Endothelial cell of umbilical vein (primary cell): ENCODE data around the gene CD55.

ENCODE experiments used
- CTCF ChIP-seq, 2 donors: IDR thresholded peaks; 1 replicate in 1 of 2; 2 replicates in 1 of 2; pipeline ENCODE4 v1.5.1; 2011; ENCODE audit warnings: low read length in 2 of 2, mild to moderate bottlenecking in 2 of 2, moderate library complexity in 2 of 2, control low read depth in 1 of 2, inconsistent platforms in 1 of 2, low read depth in 1 of 2; ENCODE audit not compliant: insufficient read depth in 1 of 2; ENCODE audit errors: extremely low read depth in 1 of 2
- EZH2 ChIP-seq: IDR thresholded peaks from 2 replicates; pipeline ENCODE4 v1.6.1; 2012; ENCODE audit warnings: borderline replicate concordance, low read depth, mild to moderate bottlenecking, moderate library complexity, low read length, inconsistent platforms; ENCODE audit not compliant: severe bottlenecking
- GATA2 ChIP-seq: IDR thresholded peaks from 2 replicates; pipeline ENCODE4 v1.7.0; 2011; ENCODE audit warnings: low read depth, mild to moderate bottlenecking, moderate library complexity, mixed read lengths, low read length; ENCODE audit not compliant: insufficient read length, insufficient read depth
- JUN ChIP-seq: IDR thresholded peaks from 2 replicates; pipeline ENCODE4 v1.6.1; 2011; ENCODE audit warnings: borderline replicate concordance, low read depth; ENCODE audit not compliant: insufficient read length, insufficient read depth
- MYC ChIP-seq: IDR thresholded peaks from one replicate; pipeline ENCODE4 v1.6.1; 2011; ENCODE audit warnings: mild to moderate bottlenecking, low read depth, low read length
- POLR2A ChIP-seq: IDR thresholded peaks from 2 replicates; pipeline ENCODE4 v1.6.1; 2012; ENCODE audit warnings: low read depth, mild to moderate bottlenecking, control low read depth, low read length
- POLR2AphosphoS5 ChIP-seq: IDR thresholded peaks from 2 replicates; pipeline ENCODE4 v1.6.1; 2012; ENCODE audit warnings: low read depth, mild to moderate bottlenecking, control low read depth, low read length, moderate library complexity; ENCODE audit not compliant: insufficient read depth
- TF ChIP-seq, protein P1 (sequence below): IDR thresholded peaks from 2 replicates; pipeline ENCODE4 v1.6.1; 2011; ENCODE audit not compliant: insufficient read depth, insufficient read length

DNA sequence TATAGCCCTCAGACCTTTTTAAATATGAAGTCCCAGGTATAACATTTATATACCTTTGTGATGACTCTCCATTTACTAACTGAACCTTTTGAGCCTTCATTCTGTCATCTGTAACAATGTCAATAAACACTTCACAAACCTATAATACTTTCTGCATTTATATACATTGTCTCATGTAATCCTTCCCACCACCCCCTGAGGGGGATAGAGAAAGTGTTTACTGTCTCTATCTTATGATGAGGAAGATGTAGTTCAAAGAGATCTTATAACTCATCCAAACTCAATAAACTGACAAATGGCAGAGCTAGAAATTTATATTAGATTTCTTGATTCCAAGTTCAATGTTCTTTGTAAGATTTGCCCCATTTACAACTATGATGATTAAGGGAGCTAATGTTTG lies 84.3 kb downstream of the CD55 start:
- TF ChIP-seq CTCF (IDR thresholded peaks at IDR 0.05; ENCODE audit: extremely low read depth in 1 of 2, insufficient read depth in 1 of 2, low read depth in 1 of 2, low read length in 2 of 2) (no peak), EZH2 (no peak), GATA2 (no peak), POLR2A (no peak), JUN (no peak), POLR2AphosphoS5 (no peak), MYC (no peak)
- TF ChIP-seq, protein P1, sequence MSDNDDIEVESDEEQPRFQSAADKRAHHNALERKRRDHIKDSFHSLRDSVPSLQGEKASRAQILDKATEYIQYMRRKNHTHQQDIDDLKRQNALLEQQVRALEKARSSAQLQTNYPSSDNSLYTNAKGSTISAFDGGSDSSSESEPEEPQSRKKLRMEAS: no peak
